HepG2 (cell line): Measurements from ENCODE around the gene BABAM2. TPM values are rescaled to one million over a fixed set of nuclear protein-coding genes. Genes with fewer than 3 reads are reported as not detected.

Experiments
- ATAC-seq: fragments of 200-7000 bp; cut with Tn5 transposase; 3 replicates; pipeline ENCODE4 v1.9.1; 2020; ENCODE audit warnings: mild to moderate bottlenecking, moderate library complexity
- BruUV-seq: library from RNA; stranded (reverse); fragments of 400-500 nt; replicated peaks from 2 replicates; lab custom pipeline; 2021; lab: Mats Ljungman, UMichigan
- CTCF ChIA-PET: fragments of 300-600 bp; formaldehyde crosslinking; extraction: SDS; loops from one replicate; lab custom pipeline; 2021; ENCODE audit warnings: low total read pairs, inconsistent platforms, low intra/inter-chr PET ratio; lab: Yijun Ruan, JAX
- POLR2A ChIA-PET: fragments of 350-600 bp; sonication (Branson Sonifier 250); formaldehyde crosslinking; loops from one replicate; lab custom pipeline; 2020; ENCODE audit warnings: antibody characterized with exemption, inconsistent platforms; lab: Yijun Ruan, JAX
- DNase-seq: peaks from one replicate; pipeline ENCODE4 v3.0.0-alpha.2; 2015; ENCODE audit warnings: low spot score
- FAIRE-seq: peaks from 3 replicates; lab custom pipeline; 2011; peaks lifted over from hg19 to GRCh38; lab: Jason Lieb, UNC
- H2AFZ ChIP-seq: one replicate; pipeline ENCODE4 v1.6.1; 2011; ENCODE audit warnings: low read length, inconsistent platforms
- H3K27ac ChIP-seq: fragments of 300-600 bp; 3 replicates; pipeline ENCODE4 v1.8.0; 2011; ENCODE audit warnings: mixed run types, mild to moderate bottlenecking, mixed read lengths, low read length, inconsistent platforms; ENCODE audit not compliant: insufficient read depth; ENCODE audit errors: extremely low read length
- H3K27me3 ChIP-seq, 2 experiments: fragments of 200-600 bp in 1 of 2; 2 replicates in 1 of 2; 3 replicates in 1 of 2; pipeline versions ENCODE4 v1.6.0 to v1.8.0; 2011; ENCODE audit warnings: low read length in 2 of 2, mild to moderate bottlenecking in 2 of 2, moderate library complexity in 2 of 2, inconsistent platforms in 1 of 2; ENCODE audit not compliant: insufficient read depth in 2 of 2, control insufficient read depth in 1 of 2
- H3K36me3 ChIP-seq, 2 experiments: fragments of 200-600 bp in 1 of 2; replicated peaks in 1 of 2; 2 replicates in 1 of 2; 3 replicates in 1 of 2; pipeline versions ENCODE4 v1.5.1 to v1.8.0; 2011; ENCODE audit warnings: low read length in 2 of 2, inconsistent platforms in 1 of 2; ENCODE audit not compliant: insufficient read depth in 2 of 2, control insufficient read depth in 1 of 2
- H3K4me1 ChIP-seq: 2 replicates; pipeline ENCODE4 v1.5.1; 2012; ENCODE audit warnings: low read length, inconsistent platforms; ENCODE audit not compliant: insufficient read depth
- H3K4me2 ChIP-seq: 2 replicates; pipeline ENCODE4 v1.6.0; 2011; ENCODE audit warnings: low read depth, low read length, inconsistent platforms
- H3K4me3 ChIP-seq, 3 experiments: fragments of 200-600 bp in 1 of 3; sonication (generic), shearing (Covaris generic) in 1 of 3; replicated peaks in 1 of 3; 2 replicates each; pipeline ENCODE4 v1.5.1; 2011 to 2016; ENCODE audit warnings: low read length in 3 of 3, inconsistent platforms in 2 of 3, low read depth in 2 of 3, mild to moderate bottlenecking in 2 of 3, control low read depth in 1 of 3, mixed read lengths in 1 of 3; ENCODE audit not compliant: insufficient read depth in 1 of 3
- H3K79me2 ChIP-seq: one replicate; pipeline ENCODE4 v1.6.1; 2011; ENCODE audit warnings: low read length, inconsistent platforms; ENCODE audit not compliant: insufficient read depth
- H3K9ac ChIP-seq: 2 replicates; pipeline ENCODE4 v1.6.0; 2011; ENCODE audit warnings: mild to moderate bottlenecking, low read depth, low read length, inconsistent platforms; ENCODE audit not compliant: insufficient read depth
- H3K9me3 ChIP-seq: 2 replicates; pipeline ENCODE4 v1.5.1; 2012; ENCODE audit warnings: mild to moderate bottlenecking, low read length
- H4K20me1 ChIP-seq: 2 replicates; pipeline ENCODE4 v1.6.0; 2011; ENCODE audit warnings: inconsistent platforms, mild to moderate bottlenecking, low read length, moderate library complexity; ENCODE audit not compliant: insufficient read depth
- AKNA ChIP-seq: sonication (generic); formaldehyde crosslinking; IDR thresholded peaks from 2 replicates; pipeline ENCODE4 v1.4.0; 2020; ENCODE audit warnings: missing genetic modification reagents, borderline replicate concordance
- HNRNPK ChIP-seq: fragments of 200-400 bp; formaldehyde crosslinking; IDR thresholded peaks from 2 replicates; pipeline ENCODE4 v1.6.1; 2018; ENCODE audit warnings: low read length, low read depth, moderate library complexity, mild to moderate bottlenecking; ENCODE audit not compliant: poor library complexity, severe bottlenecking
- HNRNPLL ChIP-seq: fragments of 200-400 bp; formaldehyde crosslinking; IDR thresholded peaks from 2 replicates; pipeline ENCODE4 v1.6.1; 2017; ENCODE audit warnings: mild to moderate bottlenecking, low read depth, low read length; ENCODE audit not compliant: poor library complexity, severe bottlenecking
- MXD4 ChIP-seq: IDR thresholded peaks from 2 replicates; pipeline ENCODE4 v1.6.1; 2016; ENCODE audit warnings: mild to moderate bottlenecking, missing biosample characterization, missing genetic modification reagents
- SAP130 ChIP-seq: IDR thresholded peaks from 2 replicates; pipeline ENCODE4 v1.6.1; 2016; ENCODE audit warnings: low read depth
- ZFP82 ChIP-seq: sonication (generic); formaldehyde crosslinking; IDR thresholded peaks from 2 replicates; pipeline ENCODE4 v1.5.1; 2020; ENCODE audit warnings: mild to moderate bottlenecking, missing genetic modification reagents, borderline replicate concordance
- WGBS: methylation state at CpG from one replicate; pipeline ENCODE4 v1.1.6; 2017; ENCODE audit warnings: low lambda C conversion rate; 5-methylcytosine and 5-hydroxymethylcytosine counted together
- in situ Hi-C: cut with HindIII; loops from 2 replicates; pipeline ENCODE4 v1.10.0; 2017; ENCODE audit warnings: low pct_unique_long_range_greater_than_20kb; ENCODE audit not compliant: extremely low pct_ligation_motif_present
- intact Hi-C: fragments of 100-400 bp; cut with micrococcal nuclease; formaldehyde crosslinking; loops from one replicate; pipeline ENCODE4 v1.10.0; 2022; ENCODE audit not compliant: unreplicated experiment
- polyA plus RNA-seq, 8 experiments: library from polyadenylated mRNA; depleted of rRNA in 3 of 8; stranded (reverse) in 7 of 8; unstranded in 1 of 8; fragments of >200 nt; fragmentation: Illumina TruSeq in 4 of 8; extraction: Trizol in 4 of 8; gene quantifications; 2 replicates each; pipeline versions ENCODE4 v1.2.1 to v1.2.3, GENCODE V29; 2011 to 2016; ENCODE audit warnings: low read depth in 4 of 8, missing spikeins in 1 of 8, mixed read lengths in 1 of 8; ENCODE audit not compliant: insufficient read depth in 1 of 8
- total RNA-seq, 5 experiments: library from RNA; depleted of rRNA; stranded (reverse); fragments of >200 nt; fragmentation: Illumina TruSeq; extraction: Trizol; gene quantifications; 2 replicates each; pipeline ENCODE4 v1.2.3, GENCODE V29; 2016; ENCODE audit warnings: low read depth in 1 of 5

Gene BABAM2
- total and polyA plus RNA-seq, 2 of the 13 experiments (the other 11 are each of a cell fraction or from before 2014, with no cell fraction given) = 24.9 to 28.0 TPM

- no peaks in the 10 kb centered on the region for H3K9me3 ChIP-seq
- no peak overlapping the region for H3K9ac ChIP-seq
- H3K79me2 ChIP-seq = no peaks in the 10 kb centered on the region
- no peak overlapping the region for H3K4me2 ChIP-seq
- intact Hi-C loops (no loop called here), in situ Hi-C loops (no loop called here)
- H3K4me3 ChIP-seq = no peak overlapping the region
- ATAC-seq = no peak
- H3K27me3 ChIP-seq = no peaks in the 10 kb centered on the region
- no peak for DNase-seq
- CTCF ChIA-PET = no interaction called here
- H3K27ac ChIP-seq = no peak overlapping the region
- POLR2A ChIA-PET = no interaction called here
- no TSS peak for BruUV-seq
- FAIRE-seq = no peak
- TF ChIP-seq HNRNPK (peak; percentile 64), HNRNPLL (no peak), AKNA (CRISPR knock-in tag) (no peak), SAP130 (CRISPR knock-in tag) (no peak), ZFP82 (CRISPR knock-in tag) (no peak), MXD4 (no peak)
- no peaks in the 10 kb centered on the region for H3K36me3 ChIP-seq
- 85% methylated on average over 2 of the region's 2 CpGs for WGBS
- H3K4me1 ChIP-seq = no peaks in the 10 kb centered on the region
- no peak overlapping the region for H2AFZ ChIP-seq
- no peaks in the 10 kb centered on the region for H4K20me1 ChIP-seq
Measured at GRCh38 chr2:28096421-28096820, 205.9 kb downstream of the BABAM2 start.
